Right forelimb (tissue), 1 donor: ENCODE data around the gene HPN.
A peak's percentile ranks its signal among the peaks of the same experiment; 100 is the strongest.
"Not testable (repeated sequence)": the region's sequence is repeated elsewhere in the genome, so short reads cannot be mapped to it uniquely, and the experiment has no call there.

Experiments
- DNase-seq: peaks from one replicate; pipeline ENCODE4 v3.0.0-alpha.2; 2018

The HPN gene

GRCh38 chr19:35009424-35010415 is 31.8 kb upstream of the HPN start:
- no peak for DNase-seq

- DNase-seq, result no peak
These were observed 30.3 kb upstream of the HPN start for GRCh38 chr19:35011091-35011689.

- no peak for DNase-seq
These were observed 29.5 kb upstream of the HPN start for GRCh38 chr19:35011737-35012682.

- peak; percentile 78 for DNase-seq
These were observed 28.3 kb upstream of the HPN start for GRCh38 chr19:35013041-35013819.

- no peak for DNase-seq
These were observed 27.4 kb upstream of the HPN start for GRCh38 chr19:35013820-35014754.

- not testable (repeated sequence) for DNase-seq
These were observed 26.7 kb upstream of the HPN start for GRCh38 chr19:35014774-35015173.

- DNase-seq, result no peak
These were observed 26.1 kb upstream of the HPN start for GRCh38 chr19:35015270-35015953.

- DNase-seq, result no peak
These were observed 25.6 kb upstream of the HPN start for GRCh38 chr19:35015954-35016351.

GRCh38 chr19:35017507-35017906 is 24.0 kb upstream of the HPN start:
- no peak for DNase-seq

GRCh38 chr19:35018379-35018778 is 23.1 kb upstream of the HPN start:
- no peak for DNase-seq

GRCh38 chr19:35019144-35019543 is 22.4 kb upstream of the HPN start:
- no peak for DNase-seq

GRCh38 chr19:35021016-35021415 is 20.5 kb upstream of the HPN start:
- no peak for DNase-seq

- no peak for DNase-seq
These were observed 19.9 kb upstream of the HPN start for GRCh38 chr19:35021596-35021995.

GRCh38 chr19:35022460-35022859 is 19.1 kb upstream of the HPN start:
- no peak for DNase-seq

- no peak for DNase-seq
These were observed 18.1 kb upstream of the HPN start for GRCh38 chr19:35023428-35023827.

- no peak for DNase-seq
These were observed 17.4 kb upstream of the HPN start for GRCh38 chr19:35024095-35024494.

- DNase-seq, result no peak
These were observed 15.6 kb upstream of the HPN start for GRCh38 chr19:35025969-35026368.

- no peak for DNase-seq
These were observed 15.1 kb upstream of the HPN start for GRCh38 chr19:35026418-35026817.

GRCh38 chr19:35027009-35027408 is 14.5 kb upstream of the HPN start:
- no peak for DNase-seq

- DNase-seq, result no peak
These were observed 13.5 kb upstream of the HPN start for GRCh38 chr19:35027851-35028599.
